ENCODE results near the gene L3MBTL4. TPM values are rescaled to one million over a fixed set of nuclear protein-coding genes. Genes with fewer than 3 reads are reported as not detected.

Gene L3MBTL4
- total and polyA plus RNA-seq, 10 of the 15 experiments (the other 5 are each of a cell fraction or from before 2014, with no cell fraction given), result 1.3 to 8.7 (median 3.8) TPM

GRCh38 chr18:6357668-6358067 lies 57.0 kb downstream of the L3MBTL4 start (continued):
- TF ChIP-seq REST (IDR thresholded peaks at IDR 0.05; ENCODE audit: low read depth, low read length) (no peak), E4F1 (IDR thresholded peaks at IDR 0.05; ENCODE audit: borderline replicate concordance, partially characterized antibody) (no peak), SMC3 (IDR thresholded peaks at IDR 0.05; ENCODE audit: borderline replicate concordance, low read length) (no peak), IKZF1 (conservative IDR thresholded peaks at IDR 0.05) (no peak), GABPA (IDR thresholded peaks at IDR 0.05; ENCODE audit: low read depth) (no peak)
